GM12878 (cell line): ENCODE data around the gene F7. TPM values are rescaled to one million over a fixed set of nuclear protein-coding genes. Genes with fewer than 3 reads are reported as not detected.

Experiments used
- ATAC-seq: fragments of 200-7000 bp; cut with Tn5 transposase; 3 replicates; pipeline ENCODE4 v1.9.1; 2020; ENCODE audit warnings: mild to moderate bottlenecking, moderate library complexity
- BruUV-seq: library from RNA; stranded (reverse); fragments of 400-500 nt; replicated peaks from 2 replicates; lab custom pipeline; 2021; lab: Mats Ljungman, UMichigan
- CTCF ChIA-PET: fragments of 300-600 bp; sonication (Branson Sonifier 250); formaldehyde crosslinking; extraction: SDS; loops from one replicate; lab custom pipeline; 2021; ENCODE audit warnings: inconsistent platforms; lab: Yijun Ruan, JAX
- POLR2A ChIA-PET: fragments of 350-600 bp; formaldehyde crosslinking; extraction: SDS; loops from one replicate; lab custom pipeline; 2021; ENCODE audit warnings: inconsistent platforms; lab: Charles Lee
- RAD21 ChIA-PET: fragments of 300-600 bp; sonication (Branson Sonifier 250); formaldehyde crosslinking; loops from one replicate; lab custom pipeline; 2023; ENCODE audit warnings: antibody characterized with exemption; ENCODE audit not compliant: unreplicated experiment; lab: Charles Lee
- SMC1A ChIA-PET: fragments of 300-600 bp; sonication (Branson Sonifier 250); formaldehyde crosslinking; loops from one replicate; lab custom pipeline; 2023; ENCODE audit not compliant: unreplicated experiment, uncharacterized antibody; lab: Charles Lee
- DNase-seq: peaks from one replicate; pipeline ENCODE4 v3.0.0-alpha.2; 2011; ENCODE audit warnings: low read depth, low spot score
- FAIRE-seq: peaks from 3 replicates; lab custom pipeline; 2011; peaks lifted over from hg19 to GRCh38; lab: Jason Lieb, UNC
- H2AFZ ChIP-seq: 2 replicates; pipeline ENCODE4 v1.6.0; 2011; ENCODE audit warnings: low read depth, low read length, control low read depth; ENCODE audit not compliant: control insufficient read depth
- H3K27ac ChIP-seq: 2 replicates; pipeline ENCODE4 v1.5.1; 2011; ENCODE audit warnings: control low read depth; ENCODE audit not compliant: control insufficient read depth, insufficient read depth
- H3K27me3 ChIP-seq, 2 experiments: replicated peaks in 1 of 2; 2 replicates each; pipeline versions ENCODE4 v1.6.0 to v1.6.1; 2011; ENCODE audit warnings: low read length in 1 of 2; ENCODE audit not compliant: control insufficient read depth in 2 of 2, insufficient read depth in 2 of 2
- H3K36me3 ChIP-seq, 2 experiments: 2 replicates each; pipeline ENCODE4 v1.5.1; 2011; ENCODE audit warnings: low read length in 1 of 2; ENCODE audit not compliant: control insufficient read depth in 2 of 2, insufficient read depth in 2 of 2
- H3K4me1 ChIP-seq: 2 replicates; pipeline ENCODE4 v1.6.1; 2011; ENCODE audit warnings: mild to moderate bottlenecking, low read length, moderate library complexity, mixed read lengths; ENCODE audit not compliant: control insufficient read depth, insufficient read depth
- H3K4me2 ChIP-seq: 2 replicates; pipeline ENCODE4 v1.6.0; 2011; ENCODE audit warnings: control low read depth; ENCODE audit not compliant: control insufficient read depth, insufficient read depth
- H3K4me3 ChIP-seq: fragments of 200-600 bp; sonication (generic); 2 replicates; pipeline ENCODE4 v1.5.1; 2016
- H3K79me2 ChIP-seq: 2 replicates; pipeline ENCODE4 v1.6.0; 2011; ENCODE audit warnings: low read length; ENCODE audit not compliant: control insufficient read depth, insufficient read depth
- H3K9ac ChIP-seq: 2 replicates; pipeline ENCODE4 v1.8.0; 2011; ENCODE audit warnings: low read length, control low read depth, mixed read lengths; ENCODE audit not compliant: control insufficient read depth, insufficient read depth
- H3K9me3 ChIP-seq: replicated peaks from 3 replicates; pipeline ENCODE4 v1.5.1; 2011; ENCODE audit warnings: mild to moderate bottlenecking, low read length; ENCODE audit not compliant: control insufficient read depth, insufficient read depth
- H4K20me1 ChIP-seq: 2 replicates; pipeline ENCODE4 v1.6.0; 2011; ENCODE audit not compliant: control insufficient read depth, insufficient read depth
- BCL3 ChIP-seq: IDR thresholded peaks from 2 replicates; pipeline ENCODE4 v1.6.1; 2011; ENCODE audit warnings: borderline replicate concordance, low read depth, mild to moderate bottlenecking, moderate library complexity, low read length; ENCODE audit not compliant: insufficient read depth, poor library complexity, severe bottlenecking
- CBX5 ChIP-seq: sonication (generic); IDR thresholded peaks from 2 replicates; pipeline ENCODE4 v1.6.1; 2016; ENCODE audit warnings: low read depth, moderate library complexity, mild to moderate bottlenecking, inconsistent platforms
- EED ChIP-seq: sonication (generic); IDR thresholded peaks from 2 replicates; pipeline ENCODE4 v1.6.1; 2016; ENCODE audit warnings: antibody characterized with exemption, low read depth
- FOXK2 ChIP-seq: fragments of 450-650 bp; IDR thresholded peaks from 2 replicates; pipeline ENCODE4 v1.6.1; 2017; ENCODE audit warnings: mild to moderate bottlenecking, moderate library complexity
- IRF4 ChIP-seq: IDR thresholded peaks from 2 replicates; pipeline ENCODE4 v1.6.1; 2011; ENCODE audit warnings: low read depth, low read length
- ZNF217 ChIP-seq: fragments of 450-650 bp; IDR thresholded peaks from 2 replicates; pipeline ENCODE4 v1.6.1; 2017; ENCODE audit warnings: antibody characterized with exemption, mild to moderate bottlenecking
- WGBS: methylation state at CpG from one replicate; pipeline ENCODE4 v1.1.6; 2016; ENCODE audit warnings: low lambda C conversion rate; ENCODE audit not compliant: insufficient replicate concordance, insufficient coverage; ENCODE audit errors: missing lambda C conversion rate; 5-methylcytosine and 5-hydroxymethylcytosine counted together
- in situ Hi-C: fragments of 300-500 bp; cut with MboI; formaldehyde crosslinking; loops from 9 replicates; pipeline ENCODE4 v1.14.3; 2018; ENCODE audit warnings: mixed read lengths
- intact Hi-C: fragments of 100-400 bp; cut with micrococcal nuclease; formaldehyde crosslinking; loops from one replicate; pipeline ENCODE4 v1.14.2; 2022; ENCODE audit not compliant: unreplicated experiment
- polyA plus RNA-seq, 11 experiments: library from polyadenylated mRNA; depleted of rRNA in 4 of 11; unstranded in 6 of 11; stranded (reverse) in 5 of 11; fragments of >200 nt; fragmentation: Nextera tagmentation in 4 of 11; fragmentation: Illumina TruSeq in 1 of 11; extraction: Ambion mirVana in 4 of 11; extraction: Trizol in 1 of 11; gene quantifications; 1 replicate in 1 of 11; 2 replicates in 10 of 11; pipeline versions ENCODE4 v1.2.1 to v1.2.3, GENCODE V29; 2011 to 2016; ENCODE audit warnings: inconsistent platforms in 2 of 11, missing spikeins in 2 of 11, low read depth in 1 of 11
- total RNA-seq, 4 experiments: library from RNA; depleted of rRNA in 3 of 4; stranded (reverse); fragments of >200 nt in 3 of 4; fragmentation: Illumina TruSeq in 1 of 4; extraction: Trizol in 1 of 4; gene quantifications; 2 replicates each; pipeline versions ENCODE4 v1.2.1 to v1.2.3, GENCODE V29; 2013 to 2021
- TF ChIP-seq, protein P1 (sequence below): fragments of 450-650 bp; IDR thresholded peaks from 2 replicates; pipeline ENCODE4 v1.6.1; 2017; ENCODE audit warnings: mild to moderate bottlenecking, low read depth, inconsistent platforms; ENCODE audit not compliant: poor library complexity, severe bottlenecking
- TF ChIP-seq, protein P2 (sequence below): fragments of 450-650 bp; formaldehyde crosslinking; IDR thresholded peaks from 2 replicates; pipeline ENCODE4 v1.4.0; 2022; ENCODE audit warnings: mild to moderate bottlenecking, moderate library complexity

F7 gene
- total and polyA plus RNA-seq, 10 of the 15 experiments (the other 5 are each of a cell fraction or from before 2014, with no cell fraction given): not detected

DNA sequence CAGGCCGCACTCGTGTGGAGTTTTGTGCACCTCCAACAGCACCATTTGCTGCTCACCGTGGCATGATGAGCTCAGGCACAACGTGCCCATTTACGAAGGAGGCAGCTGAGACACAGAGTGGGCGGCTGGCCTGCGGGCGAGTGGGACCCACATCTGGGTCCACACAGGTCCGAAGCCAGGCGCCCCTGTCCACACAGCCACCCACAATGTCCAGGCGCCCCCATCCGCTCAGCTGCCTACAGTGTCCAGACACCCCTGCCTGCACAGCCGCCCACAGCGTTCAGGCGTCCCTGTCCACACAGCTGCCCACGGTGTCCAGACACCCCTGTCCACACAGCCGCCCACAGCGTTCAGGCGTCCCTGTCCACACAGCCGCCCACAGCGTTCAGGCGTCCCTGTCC lies 42.5 kb upstream of the F7 start:
- no peak overlapping the region for H2AFZ ChIP-seq
- in situ Hi-C loops: no loop called here
- RAD21 ChIA-PET: no interaction called here
- WGBS: 56% methylated on average over 22 of the region's 22 CpGs
- no peak for TF ChIP-seq EED
- TF ChIP-seq, protein P1, sequence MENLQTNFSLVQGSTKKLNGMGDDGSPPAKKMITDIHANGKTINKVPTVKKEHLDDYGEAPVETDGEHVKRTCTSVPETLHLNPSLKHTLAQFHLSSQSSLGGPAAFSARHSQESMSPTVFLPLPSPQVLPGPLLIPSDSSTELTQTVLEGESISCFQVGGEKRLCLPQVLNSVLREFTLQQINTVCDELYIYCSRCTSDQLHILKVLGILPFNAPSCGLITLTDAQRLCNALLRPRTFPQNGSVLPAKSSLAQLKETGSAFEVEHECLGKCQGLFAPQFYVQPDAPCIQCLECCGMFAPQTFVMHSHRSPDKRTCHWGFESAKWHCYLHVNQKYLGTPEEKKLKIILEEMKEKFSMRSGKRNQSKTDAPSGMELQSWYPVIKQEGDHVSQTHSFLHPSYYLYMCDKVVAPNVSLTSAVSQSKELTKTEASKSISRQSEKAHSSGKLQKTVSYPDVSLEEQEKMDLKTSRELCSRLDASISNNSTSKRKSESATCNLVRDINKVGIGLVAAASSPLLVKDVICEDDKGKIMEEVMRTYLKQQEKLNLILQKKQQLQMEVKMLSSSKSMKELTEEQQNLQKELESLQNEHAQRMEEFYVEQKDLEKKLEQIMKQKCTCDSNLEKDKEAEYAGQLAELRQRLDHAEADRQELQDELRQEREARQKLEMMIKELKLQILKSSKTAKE: no peak
- no peak for TF ChIP-seq FOXK2
- no peak for TF ChIP-seq ZNF217
- TF ChIP-seq IRF4: no peak
- no peak for TF ChIP-seq BCL3
- no peak for TF ChIP-seq CBX5
- TF ChIP-seq, protein P2, sequence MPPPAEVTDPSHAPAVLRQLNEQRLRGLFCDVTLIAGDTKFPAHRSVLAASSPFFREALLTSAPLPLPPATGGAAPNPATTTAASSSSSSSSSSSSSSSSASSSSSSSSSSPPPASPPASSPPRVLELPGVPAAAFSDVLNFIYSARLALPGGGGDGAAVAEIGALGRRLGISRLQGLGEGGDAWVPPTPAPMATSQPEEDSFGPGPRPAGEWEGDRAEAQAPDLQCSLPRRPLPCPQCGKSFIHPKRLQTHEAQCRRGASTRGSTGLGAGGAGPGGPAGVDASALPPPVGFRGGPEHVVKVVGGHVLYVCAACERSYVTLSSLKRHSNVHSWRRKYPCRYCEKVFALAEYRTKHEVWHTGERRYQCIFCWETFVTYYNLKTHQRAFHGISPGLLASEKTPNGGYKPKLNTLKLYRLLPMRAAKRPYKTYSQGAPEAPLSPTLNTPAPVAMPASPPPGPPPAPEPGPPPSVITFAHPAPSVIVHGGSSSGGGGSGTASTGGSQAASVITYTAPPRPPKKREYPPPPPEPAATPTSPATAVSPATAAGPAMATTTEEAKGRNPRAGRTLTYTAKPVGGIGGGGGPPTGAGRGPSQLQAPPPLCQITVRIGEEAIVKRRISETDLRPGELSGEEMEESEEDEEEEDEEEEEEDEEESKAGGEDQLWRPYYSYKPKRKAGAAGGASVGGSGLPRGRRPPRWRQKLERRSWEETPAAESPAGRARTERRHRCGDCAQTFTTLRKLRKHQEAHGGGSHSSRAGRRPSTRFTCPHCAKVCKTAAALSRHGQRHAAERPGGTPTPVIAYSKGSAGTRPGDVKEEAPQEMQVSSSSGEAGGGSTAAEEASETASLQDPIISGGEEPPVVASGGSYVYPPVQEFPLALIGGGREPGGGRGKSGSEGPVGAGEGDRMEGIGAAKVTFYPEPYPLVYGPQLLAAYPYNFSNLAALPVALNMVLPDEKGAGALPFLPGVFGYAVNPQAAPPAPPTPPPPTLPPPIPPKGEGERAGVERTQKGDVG (CRISPR knock-in tag): no peak
- TF ChIP-seq, all 136 proteins: peak for 0
- Histone ChIP-seq H3K27me3 (no peaks in the 10 kb centered on the region), H3K27ac (no peak overlapping the region), H4K20me1 (no peaks in the 10 kb centered on the region), H3K4me1 (no peaks in the 10 kb centered on the region), H3K79me2 (no peaks in the 10 kb centered on the region), H3K9me3 (no peaks in the 10 kb centered on the region; the same call in 2 of the 3 replicates), H3K36me3 (no peaks in the 10 kb centered on the region), H3K4me2 (no peak overlapping the region), H3K4me3 (no peak overlapping the region), H3K9ac (no peak overlapping the region)
- ATAC-seq: no peak
- intact Hi-C loops: no loop called here
- POLR2A ChIA-PET: no interaction called here
- DNase-seq: no peak
- FAIRE-seq: no peak
- CTCF ChIA-PET: no interaction called here
- SMC1A ChIA-PET: no interaction called here
- no TSS peak for BruUV-seq
